Measurements from ENCODE around the gene FMO1.

FMO1 gene

GRCh38 chr1:171212607-171213351 is 35.5 kb upstream of the FMO1 start:
- Histone ChIP-seq H3K27ac (ENCODE audit: low read length) (no peak overlapping the region), H3K79me2 (ENCODE audit: insufficient read depth, low read length) (no peaks in the 10 kb centered on the region), H3K4me1 (ENCODE audit: insufficient read depth, low read length) (no peaks in the 10 kb centered on the region), H3K9ac (ENCODE audit: low read depth, low read length) (no peak overlapping the region), H3K9me3 (ENCODE audit: insufficient read depth, low read length, severe bottlenecking) (no peaks in the 10 kb centered on the region), H2AFZ (ENCODE audit: low read depth, low read length) (peak overlapping the region; percentile 51; the same call in 1 of the 2 replicates), H3K36me3 (ENCODE audit: insufficient read depth, low read length) (no peaks in the 10 kb centered on the region), H3K4me2 (ENCODE audit: insufficient read depth, low read length) (no peak overlapping the region), H3K4me3 (ENCODE audit: low read depth in 1 of 2, low read length in 2 of 2) (no peak overlapping the region), H4K20me1 (ENCODE audit: insufficient read depth, low read length) (no peaks in the 10 kb centered on the region), H3K27me3 (ENCODE audit: insufficient read depth, low read length, poor library complexity) (no peaks in the 10 kb centered on the region)
- DNase-seq, result no peak
- ATAC-seq (ENCODE audit: insufficient read depth, low read depth), result no peak
- no peak for TF ChIP-seq CTCF (IDR thresholded peaks at IDR 0.05; ENCODE audit: borderline replicate concordance, extremely low read depth, low read length, poor library complexity, severe bottlenecking)
- no peak for TF ChIP-seq EZH2 (IDR thresholded peaks at IDR 0.05; ENCODE audit: borderline replicate concordance, low read depth, low read length, severe bottlenecking)

- H3K4me1 ChIP-seq (ENCODE audit: insufficient read depth, low read length), result no peaks in the 10 kb centered on the region
- no peaks in the 10 kb centered on the region for H4K20me1 ChIP-seq (ENCODE audit: insufficient read depth, low read length)
- H3K9ac ChIP-seq (ENCODE audit: low read depth, low read length), result no peak overlapping the region
- H3K27ac ChIP-seq (ENCODE audit: low read length), result no peak overlapping the region
- H2AFZ ChIP-seq (ENCODE audit: low read depth, low read length), result peak overlapping the region; percentile 51; the same call in 1 of the 2 replicates
- no peak for DNase-seq
- no peak overlapping the region for H3K4me2 ChIP-seq (ENCODE audit: insufficient read depth, low read length)
- H3K4me3 ChIP-seq (ENCODE audit: low read depth in 1 of 2, low read length in 2 of 2), result no peak overlapping the region
- peak; percentile 15 for TF ChIP-seq CTCF (IDR thresholded peaks at IDR 0.05; ENCODE audit: borderline replicate concordance, extremely low read depth, low read length, poor library complexity, severe bottlenecking)
- no peak for TF ChIP-seq EZH2 (IDR thresholded peaks at IDR 0.05; ENCODE audit: borderline replicate concordance, low read depth, low read length, severe bottlenecking)
- no peaks in the 10 kb centered on the region for H3K36me3 ChIP-seq (ENCODE audit: insufficient read depth, low read length)
- no peaks in the 10 kb centered on the region for H3K79me2 ChIP-seq (ENCODE audit: insufficient read depth, low read length)
- ATAC-seq (ENCODE audit: insufficient read depth, low read depth), result no peak
- H3K9me3 ChIP-seq (ENCODE audit: insufficient read depth, low read length, severe bottlenecking), result no peaks in the 10 kb centered on the region
- H3K27me3 ChIP-seq (ENCODE audit: insufficient read depth, low read length, poor library complexity), result no peaks in the 10 kb centered on the region
Measured at GRCh38 chr1:171213559-171214454, 34.5 kb upstream of the FMO1 start.

DNA sequence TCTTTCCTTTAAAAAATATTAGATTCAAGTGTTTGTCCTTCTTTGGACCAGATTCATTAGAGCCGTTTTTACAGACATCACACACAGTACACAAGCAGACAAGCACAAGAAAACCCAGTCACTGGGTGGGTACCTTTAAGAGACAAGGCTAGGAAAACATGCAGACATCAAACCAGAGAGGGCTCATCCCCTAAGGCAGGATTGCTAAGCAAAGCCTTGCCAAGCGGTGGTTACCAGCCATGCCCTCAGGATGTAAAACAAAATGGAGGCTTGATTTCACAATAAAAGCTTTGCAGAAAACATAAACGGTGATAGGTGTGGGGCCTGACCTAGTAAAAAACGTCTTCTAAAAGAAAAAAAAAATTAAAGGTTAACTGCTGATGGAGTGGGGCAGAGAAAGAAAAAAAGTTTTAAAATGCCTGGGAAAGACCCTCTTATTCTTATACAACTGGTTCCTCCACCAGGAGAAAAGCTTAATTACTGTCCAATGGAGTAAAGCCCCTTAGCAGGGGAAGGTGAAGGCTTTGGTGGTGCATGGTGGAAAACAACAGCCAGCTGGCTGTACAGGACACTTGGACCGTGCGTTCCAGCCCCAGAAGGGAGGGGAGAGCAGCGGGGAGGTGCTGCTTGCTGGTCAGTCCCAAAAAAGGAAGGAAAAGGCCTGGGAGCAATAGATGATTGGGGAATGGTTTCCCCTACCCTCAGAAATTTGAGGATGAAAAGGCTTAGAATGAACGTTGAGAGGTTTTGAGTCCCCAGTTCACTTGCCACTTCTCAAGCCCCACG is 30.4 kb upstream of the FMO1 start:
- Histone ChIP-seq H3K4me3 (ENCODE audit: low read depth in 1 of 2, low read length in 2 of 2) (no peak overlapping the region), H3K27ac (ENCODE audit: low read length) (no peak overlapping the region), H3K27me3 (ENCODE audit: insufficient read depth, low read length, poor library complexity) (no peaks in the 10 kb centered on the region), H4K20me1 (ENCODE audit: insufficient read depth, low read length) (no peaks in the 10 kb centered on the region), H3K4me1 (ENCODE audit: insufficient read depth, low read length) (no peaks in the 10 kb centered on the region), H3K9ac (ENCODE audit: low read depth, low read length) (no peak overlapping the region), H3K9me3 (ENCODE audit: insufficient read depth, low read length, severe bottlenecking) (no peaks in the 10 kb centered on the region), H2AFZ (ENCODE audit: low read depth, low read length) (no peak overlapping the region), H3K79me2 (ENCODE audit: insufficient read depth, low read length) (no peaks in the 10 kb centered on the region), H3K36me3 (ENCODE audit: insufficient read depth, low read length) (no peaks in the 10 kb centered on the region), H3K4me2 (ENCODE audit: insufficient read depth, low read length) (no peak overlapping the region)
- ATAC-seq (ENCODE audit: insufficient read depth, low read depth) (no peak), DNase-seq (no peak)
- no peak for TF ChIP-seq CTCF (IDR thresholded peaks at IDR 0.05; ENCODE audit: borderline replicate concordance, extremely low read depth, low read length, poor library complexity, severe bottlenecking)
- no peak for TF ChIP-seq EZH2 (IDR thresholded peaks at IDR 0.05; ENCODE audit: borderline replicate concordance, low read depth, low read length, severe bottlenecking)
